Uterus (tissue), 4 donors: ENCODE data around the gene NUDT13. TPM values are rescaled to one million over a fixed set of nuclear protein-coding genes. Genes with fewer than 3 reads are reported as not detected.

Source experiments
- DNase-seq, 2 donors: peaks; one replicate each; pipeline ENCODE4 v3.0.0-alpha.2; 2019 to 2020
- H3K27ac ChIP-seq, 2 donors: fragments of 200-600 bp; sonication (generic); 1 replicate in 1 of 2; 2 replicates in 1 of 2; pipeline ENCODE4 v1.5.1; 2016 to 2018
- H3K27me3 ChIP-seq, 2 donors: fragments of 200-600 bp; sonication (generic); one replicate each; pipeline ENCODE4 v1.5.1; 2018 to 2019; ENCODE audit warnings: control low read depth in 1 of 2
- H3K36me3 ChIP-seq, 2 donors: fragments of 200-600 bp; sonication (generic); one replicate each; pipeline ENCODE4 v1.5.1; 2019; ENCODE audit warnings: control low read depth in 1 of 2
- H3K4me1 ChIP-seq, 2 donors: fragments of 200-600 bp; sonication (generic); one replicate each; pipeline ENCODE4 v1.5.1; 2018 to 2019; ENCODE audit warnings: control low read depth in 1 of 2
- H3K4me3 ChIP-seq, 2 donors: fragments of 200-600 bp; sonication (generic); 1 replicate in 1 of 2; 2 replicates in 1 of 2; pipeline ENCODE4 v1.5.1; 2018 to 2019; ENCODE audit warnings: mild to moderate bottlenecking in 1 of 2
- H3K9me3 ChIP-seq, 2 donors: fragments of 200-600 bp; sonication (generic); one replicate each; pipeline ENCODE4 v1.5.1; 2019; ENCODE audit warnings: control low read depth in 1 of 2
- POLR2A ChIP-seq, 2 donors: fragments of 450-650 bp; IDR thresholded peaks; one replicate each; pipeline ENCODE4 v1.6.1; 2016; ENCODE audit warnings: antibody characterized with exemption in 2 of 2, mild to moderate bottlenecking in 1 of 2, moderate library complexity in 1 of 2
- intact Hi-C: fragments of 100-400 bp; cut with DNase I; formaldehyde crosslinking; loops from one replicate; pipeline ENCODE4 v1.15.1; 2023; ENCODE audit warnings: low total_unique reads
- total RNA-seq, 4 donors: library from RNA; depleted of rRNA in 3 of 4; stranded (reverse); fragments of >200 nt in 3 of 4; gene quantifications; one replicate each; pipeline versions ENCODE4 v1.1.0 to v1.2.4, GENCODE V29; 2014 to 2023
- TF ChIP-seq, protein P1 (sequence below), 4 experiments: fragments of 200-600 bp in 2 of 4; fragments of 450-650 bp in 2 of 4; sonication (generic) in 2 of 4; IDR thresholded peaks; one replicate each; pipeline ENCODE4 v1.5.1; 2016 to 2019; ENCODE audit warnings: antibody characterized with exemption in 4 of 4, mild to moderate bottlenecking in 2 of 4, moderate library complexity in 1 of 4
- donor health status: DM: yes; HTN: yes; CAD: no.

NUDT13 gene
- 1 to 10 TPM in 2 of 4 donors, under 1 TPM in 1, not detected in 1; 0.51 to 1.8 (median 1.1) TPM for total RNA-seq

DNA sequence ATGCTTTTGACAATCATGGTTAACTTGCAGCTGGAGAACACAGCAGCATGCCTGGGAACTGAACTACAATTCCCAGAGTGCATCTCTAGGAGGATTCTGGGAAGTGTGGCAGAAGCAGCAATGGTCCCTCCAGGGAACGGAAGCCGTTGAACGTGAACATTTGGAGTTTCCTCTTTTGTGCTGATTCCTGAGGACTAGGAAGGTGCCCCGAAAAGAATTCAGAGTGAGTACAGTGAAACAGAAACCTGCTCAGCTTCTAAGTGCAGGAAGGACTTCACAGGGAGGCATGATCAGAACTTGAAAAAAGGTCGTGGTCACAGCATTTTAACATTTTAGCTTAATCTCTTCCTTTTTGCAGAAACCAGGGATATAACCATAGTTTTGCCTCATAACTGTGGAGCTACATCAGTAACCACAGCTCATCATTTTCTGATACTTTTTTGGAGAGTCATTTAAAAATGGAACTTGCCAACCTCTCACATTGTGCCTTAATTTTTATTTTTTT, at the start of gene NUDT13:
NUDT13 (plus strand) TSS at position 111 of the 505 bp plus-strand sequence. CDS start 3,911 bp downstream, outside the sequence.
- DNase-seq = peak; percentile 67 to 79

DNA sequence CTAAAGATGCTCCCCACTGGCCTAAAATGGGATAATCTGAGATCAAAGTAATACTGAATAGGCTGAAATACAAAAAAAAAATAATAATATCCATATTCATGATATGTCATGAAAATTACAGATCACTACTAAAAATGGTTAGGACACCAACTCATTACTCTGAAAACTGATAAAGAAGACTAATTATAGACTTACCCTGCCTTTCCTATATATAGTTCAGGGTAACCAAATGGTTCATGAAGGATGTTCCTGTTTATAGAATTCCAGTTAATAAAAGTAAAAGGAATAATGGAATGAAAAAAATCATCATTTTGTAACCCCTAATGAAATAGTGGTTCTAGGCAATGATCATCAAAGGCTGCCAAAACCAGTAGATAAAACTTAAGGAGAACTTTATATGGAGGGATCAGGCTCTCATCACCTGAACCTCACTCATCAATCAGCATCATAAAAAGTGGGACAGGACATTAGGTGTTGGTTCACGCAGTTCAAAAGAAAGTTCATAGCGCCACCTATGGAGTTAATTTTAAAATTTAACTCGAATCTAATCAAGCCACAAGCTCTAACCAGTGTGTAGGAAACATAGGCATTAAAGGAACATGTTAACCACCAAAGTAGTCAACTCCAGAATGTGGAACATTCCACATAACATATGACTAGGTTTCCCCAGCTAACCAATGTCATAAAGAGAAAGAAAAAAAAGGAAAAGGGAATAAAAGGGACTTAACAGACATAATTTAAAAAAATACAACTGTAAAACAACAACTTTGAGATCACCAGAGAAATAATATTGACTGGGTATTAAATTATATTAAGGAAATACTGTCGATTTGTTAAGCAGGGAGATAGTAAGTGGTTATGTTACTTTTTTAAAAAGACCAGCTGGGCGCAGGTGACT, 49.3 kb upstream of the NUDT13 start:
- Histone ChIP-seq H3K9me3 (no peaks in the 10 kb centered on the region), H3K27me3 (no peaks in the 10 kb centered on the region), H3K36me3 (no peaks in the 10 kb centered on the region), H3K27ac (no peak overlapping the region), H3K4me1 (no peaks in the 10 kb centered on the region), H3K4me3 (no peak overlapping the region)
- TF ChIP-seq, protein P1, sequence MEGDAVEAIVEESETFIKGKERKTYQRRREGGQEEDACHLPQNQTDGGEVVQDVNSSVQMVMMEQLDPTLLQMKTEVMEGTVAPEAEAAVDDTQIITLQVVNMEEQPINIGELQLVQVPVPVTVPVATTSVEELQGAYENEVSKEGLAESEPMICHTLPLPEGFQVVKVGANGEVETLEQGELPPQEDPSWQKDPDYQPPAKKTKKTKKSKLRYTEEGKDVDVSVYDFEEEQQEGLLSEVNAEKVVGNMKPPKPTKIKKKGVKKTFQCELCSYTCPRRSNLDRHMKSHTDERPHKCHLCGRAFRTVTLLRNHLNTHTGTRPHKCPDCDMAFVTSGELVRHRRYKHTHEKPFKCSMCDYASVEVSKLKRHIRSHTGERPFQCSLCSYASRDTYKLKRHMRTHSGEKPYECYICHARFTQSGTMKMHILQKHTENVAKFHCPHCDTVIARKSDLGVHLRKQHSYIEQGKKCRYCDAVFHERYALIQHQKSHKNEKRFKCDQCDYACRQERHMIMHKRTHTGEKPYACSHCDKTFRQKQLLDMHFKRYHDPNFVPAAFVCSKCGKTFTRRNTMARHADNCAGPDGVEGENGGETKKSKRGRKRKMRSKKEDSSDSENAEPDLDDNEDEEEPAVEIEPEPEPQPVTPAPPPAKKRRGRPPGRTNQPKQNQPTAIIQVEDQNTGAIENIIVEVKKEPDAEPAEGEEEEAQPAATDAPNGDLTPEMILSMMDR (IDR thresholded peaks at IDR 0.05) = peak; percentile 24 to 38 (median 33)
- no peak for TF ChIP-seq POLR2A (IDR thresholded peaks at IDR 0.05)
- intact Hi-C loops = no loop called here
- DNase-seq = no peak

More for the DNA sequence above, at the start of gene NUDT13:
- no peaks in the 10 kb centered on the region for H3K4me1 ChIP-seq
- no peaks in the 10 kb centered on the region for H3K27me3 ChIP-seq
- TF ChIP-seq POLR2A (IDR thresholded peaks at IDR 0.05) = peak in 1 of 2 donors; percentile 36
- TF ChIP-seq, protein P1 (IDR thresholded peaks at IDR 0.05) = peak in 1 of 4 experiments; percentile 7
- no peaks in the 10 kb centered on the region for H3K9me3 ChIP-seq
- peak within 1 kb of the TSS; percentile 75 to 83 for H3K27ac ChIP-seq
- intact Hi-C loops = no loop called here
- H3K4me3 ChIP-seq = peak within 1 kb of the TSS; percentile 40 to 46
- H3K36me3 ChIP-seq = no peaks in the 10 kb centered on the region

DNA sequence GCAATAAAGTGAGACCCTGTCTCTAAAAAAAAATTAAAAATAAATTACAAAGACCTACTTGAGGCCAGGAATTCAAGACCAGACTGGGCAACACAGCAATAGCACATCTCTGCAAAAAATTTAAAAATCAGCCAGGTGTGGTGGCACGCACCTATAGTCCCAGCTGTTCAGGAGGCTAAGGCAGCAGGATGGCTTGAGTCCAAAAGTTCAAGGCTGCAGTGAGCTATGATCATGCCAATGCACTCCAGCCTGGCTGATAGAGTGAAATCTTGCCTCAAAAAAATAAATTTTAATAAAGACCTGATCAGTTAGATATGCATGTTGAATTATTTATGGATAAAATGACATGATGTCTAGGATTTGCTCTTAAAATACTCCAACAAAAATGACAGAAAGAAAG, 48.5 kb upstream of the NUDT13 start:
- Histone ChIP-seq H3K4me1 (no peaks in the 10 kb centered on the region), H3K9me3 (no peaks in the 10 kb centered on the region), H3K27ac (no peak overlapping the region), H3K4me3 (no peak overlapping the region), H3K27me3 (no peaks in the 10 kb centered on the region), H3K36me3 (no peaks in the 10 kb centered on the region)
- no peak for TF ChIP-seq POLR2A (IDR thresholded peaks at IDR 0.05)
- TF ChIP-seq, protein P1 (IDR thresholded peaks at IDR 0.05) = no peak
- no peak for DNase-seq
- intact Hi-C loops = no loop called here

DNA sequence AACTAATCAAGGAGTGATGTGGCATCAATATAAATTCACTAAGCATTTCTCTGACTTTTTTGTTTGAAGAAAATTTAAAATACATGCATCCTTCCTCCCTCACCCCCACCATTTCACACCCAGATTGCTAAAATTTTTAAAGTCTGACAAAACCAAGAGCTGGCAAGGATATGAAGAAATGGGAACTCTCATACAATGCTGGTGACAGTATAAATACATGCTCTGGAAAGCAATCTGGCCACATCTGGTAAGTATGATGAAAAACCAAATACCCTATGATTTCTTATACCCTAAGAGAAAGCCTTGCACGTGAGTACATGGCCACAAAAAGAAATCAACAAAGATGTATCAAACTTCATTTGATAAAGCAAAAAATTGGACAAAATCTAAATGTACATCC, 44.8 kb upstream of the NUDT13 start:
- Histone ChIP-seq H3K27me3 (no peaks in the 10 kb centered on the region), H3K36me3 (no peaks in the 10 kb centered on the region), H3K4me3 (no peak overlapping the region), H3K9me3 (no peaks in the 10 kb centered on the region), H3K27ac (no peak overlapping the region), H3K4me1 (peaks cover 0 to 5% of the 10 kb centered on the region in 2 donors)
- intact Hi-C loops = no loop called here
- TF ChIP-seq, protein P1 (IDR thresholded peaks at IDR 0.05) = no peak
- TF ChIP-seq POLR2A (IDR thresholded peaks at IDR 0.05) = no peak
- no peak for DNase-seq

DNA sequence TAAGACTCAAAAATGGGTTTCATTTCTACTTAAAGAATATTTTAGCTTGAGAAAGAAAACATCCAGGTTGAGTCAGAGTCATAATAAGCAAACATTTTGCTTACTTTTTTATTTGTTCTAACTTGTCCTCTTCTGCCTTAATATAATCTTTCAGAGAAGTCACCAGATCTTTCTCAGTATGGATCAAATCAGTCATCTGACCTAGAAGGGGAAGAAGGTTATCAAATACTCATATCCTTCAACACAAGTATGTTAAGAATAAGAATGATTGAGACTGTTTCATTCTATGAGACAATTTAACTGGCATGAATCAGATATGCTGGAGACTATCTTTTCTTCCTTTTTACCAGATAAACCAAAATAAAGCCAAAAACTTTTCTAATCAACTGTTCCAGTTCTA, 36.6 kb upstream of the NUDT13 start:
- Histone ChIP-seq H3K27ac (no peak overlapping the region), H3K9me3 (no peaks in the 10 kb centered on the region), H3K4me3 (no peak overlapping the region), H3K27me3 (no peaks in the 10 kb centered on the region), H3K4me1 (peaks cover 0 to 4% of the 10 kb centered on the region in 2 donors), H3K36me3 (no peaks in the 10 kb centered on the region)
- DNase-seq = no peak
- intact Hi-C loops = no loop called here
- TF ChIP-seq, protein P1 (IDR thresholded peaks at IDR 0.05) = no peak
- TF ChIP-seq POLR2A (IDR thresholded peaks at IDR 0.05) = no peak
